ENCODE results near the gene TENT5A.
"Not testable (repeated sequence)": the region's sequence is repeated elsewhere in the genome, so short reads cannot be mapped to it uniquely, and the experiment has no call there.

TENT5A gene

DNA sequence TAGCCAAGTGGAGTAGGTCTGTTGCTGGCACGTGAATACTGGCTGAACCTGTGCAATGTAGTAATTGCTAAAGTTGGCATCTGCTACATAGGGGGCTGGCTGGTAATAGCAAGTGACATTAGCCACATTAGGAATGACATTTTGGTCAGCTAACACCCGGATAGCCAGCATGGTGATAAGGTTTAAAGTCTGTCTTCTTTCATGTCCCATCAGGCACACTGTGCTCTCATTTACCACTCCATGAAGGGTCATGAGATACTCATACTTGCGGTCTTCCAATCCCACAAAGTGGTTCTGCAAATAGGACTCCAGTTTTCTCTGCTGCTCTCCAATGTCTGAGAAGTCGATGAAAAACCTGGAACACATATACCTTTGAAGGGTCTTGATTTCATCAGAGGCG, 2.8 kb downstream of the TENT5A start:
- peak in 1 of 2 experiments; percentile 48 for DNase-seq

DNA sequence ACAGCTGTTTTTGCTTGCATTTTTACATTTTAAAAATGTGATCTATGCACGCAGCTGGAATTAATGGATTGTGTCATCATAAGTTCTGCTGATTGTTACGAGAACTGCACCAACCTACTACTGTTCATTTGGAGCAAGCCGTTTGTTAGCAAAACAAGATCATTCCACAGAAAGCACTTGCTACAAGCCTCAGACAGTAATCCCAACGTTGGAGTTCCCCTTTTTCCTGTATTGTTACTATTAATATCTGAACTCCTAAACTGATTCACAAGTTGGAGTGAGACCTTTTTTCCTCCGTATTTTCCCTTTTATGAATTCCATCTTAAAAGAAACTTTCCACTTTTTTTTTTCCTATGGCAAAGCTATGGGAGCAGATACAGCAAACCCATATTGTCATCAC, 3.5 kb downstream of the TENT5A start:
- no peak for DNase-seq

DNA sequence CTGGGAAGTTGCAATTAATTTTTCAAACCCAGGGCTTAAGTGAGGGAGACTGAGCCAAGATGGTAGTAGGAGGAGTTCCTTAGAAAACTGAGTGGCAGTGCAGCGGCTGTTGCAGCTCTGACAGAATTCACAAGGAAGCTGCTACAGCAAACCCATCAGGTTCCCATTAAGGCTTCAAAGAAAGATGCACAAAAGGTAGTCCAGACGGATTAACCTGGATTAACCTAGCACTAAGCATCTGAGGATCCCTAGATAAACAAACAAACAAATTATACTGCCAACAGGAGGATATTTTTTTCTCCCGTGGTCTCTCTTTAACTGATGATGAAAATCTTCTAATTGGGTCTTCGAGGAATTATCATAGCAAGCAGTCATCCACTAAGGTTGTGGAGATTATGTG, 5.2 kb downstream of the TENT5A start:
- DNase-seq, result no peak

DNA sequence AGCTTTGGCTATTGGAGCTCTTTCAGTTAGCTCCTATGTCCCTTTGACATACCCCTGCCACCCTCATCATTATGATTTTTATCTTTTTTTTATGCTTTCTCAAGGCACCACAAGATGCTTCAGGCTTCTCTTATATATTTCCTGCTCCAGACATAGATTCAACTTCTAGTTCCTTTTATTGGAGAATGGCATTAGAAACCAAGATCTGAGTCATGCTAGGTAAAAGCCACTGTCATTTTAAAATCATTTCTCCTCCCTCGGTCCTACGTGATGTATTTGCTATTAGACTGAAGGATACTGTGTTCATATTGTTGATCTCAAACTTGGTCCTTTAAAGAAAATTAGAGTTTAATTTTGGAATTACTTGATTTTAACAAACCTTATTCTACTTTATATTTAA, 8.3 kb downstream of the TENT5A start:
- no peak for DNase-seq

DNA sequence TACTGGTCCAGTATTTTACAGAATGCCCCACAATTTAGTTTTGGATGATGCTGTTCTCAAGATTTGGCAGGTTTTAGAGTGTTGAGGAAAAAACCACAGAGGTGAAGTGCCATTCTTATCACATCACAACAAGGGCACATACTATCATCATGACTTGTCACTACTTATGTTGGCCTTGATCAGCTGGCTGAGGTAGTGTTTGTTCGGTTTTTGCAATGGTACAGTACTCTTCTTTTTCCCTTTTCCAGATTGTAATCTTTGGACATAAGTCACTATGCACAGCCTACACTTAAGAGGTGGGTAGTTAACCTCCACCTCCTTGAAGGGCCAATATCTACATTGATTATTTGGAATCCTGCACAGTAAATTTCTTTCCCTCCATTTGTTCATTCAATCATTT, 8.8 kb downstream of the TENT5A start:
- DNase-seq, result no peak

DNA sequence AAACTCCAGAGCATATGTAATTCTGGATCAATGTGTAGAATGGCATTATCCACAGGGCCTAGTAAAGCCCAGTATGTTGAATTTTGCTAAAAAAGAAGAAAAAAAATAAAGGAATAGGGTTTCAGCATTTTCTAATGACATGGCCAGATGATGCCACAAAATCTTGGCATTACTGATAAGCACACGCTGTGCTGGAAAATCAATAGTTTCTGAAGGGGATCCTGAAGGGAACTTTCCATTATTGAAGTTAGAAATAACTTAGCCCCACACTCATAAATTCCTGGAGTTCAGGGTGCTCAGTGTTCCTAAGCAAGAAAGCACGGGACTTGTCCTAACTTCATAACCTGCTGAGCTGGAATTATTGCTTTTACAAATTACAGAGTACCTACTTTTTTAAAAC, 10.8 kb downstream of the TENT5A start:
- no peak for DNase-seq

DNA sequence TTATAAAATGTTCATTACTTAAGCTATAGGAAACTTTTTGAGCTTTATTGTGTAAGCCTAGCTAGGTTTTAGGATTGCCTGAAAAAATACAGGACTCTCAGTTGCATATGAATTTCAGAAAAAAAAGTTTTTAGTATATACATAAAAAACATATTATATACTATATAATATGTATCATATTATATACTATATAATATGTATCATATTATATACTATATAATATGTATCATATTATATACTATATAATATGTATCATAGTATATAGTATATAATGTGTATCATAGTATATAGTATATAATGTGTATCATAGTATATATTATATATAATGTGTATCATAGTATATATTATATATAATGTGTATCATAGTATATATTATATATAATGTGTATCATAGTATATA, 11.9 kb downstream of the TENT5A start:
- not testable (repeated sequence) for DNase-seq

DNA sequence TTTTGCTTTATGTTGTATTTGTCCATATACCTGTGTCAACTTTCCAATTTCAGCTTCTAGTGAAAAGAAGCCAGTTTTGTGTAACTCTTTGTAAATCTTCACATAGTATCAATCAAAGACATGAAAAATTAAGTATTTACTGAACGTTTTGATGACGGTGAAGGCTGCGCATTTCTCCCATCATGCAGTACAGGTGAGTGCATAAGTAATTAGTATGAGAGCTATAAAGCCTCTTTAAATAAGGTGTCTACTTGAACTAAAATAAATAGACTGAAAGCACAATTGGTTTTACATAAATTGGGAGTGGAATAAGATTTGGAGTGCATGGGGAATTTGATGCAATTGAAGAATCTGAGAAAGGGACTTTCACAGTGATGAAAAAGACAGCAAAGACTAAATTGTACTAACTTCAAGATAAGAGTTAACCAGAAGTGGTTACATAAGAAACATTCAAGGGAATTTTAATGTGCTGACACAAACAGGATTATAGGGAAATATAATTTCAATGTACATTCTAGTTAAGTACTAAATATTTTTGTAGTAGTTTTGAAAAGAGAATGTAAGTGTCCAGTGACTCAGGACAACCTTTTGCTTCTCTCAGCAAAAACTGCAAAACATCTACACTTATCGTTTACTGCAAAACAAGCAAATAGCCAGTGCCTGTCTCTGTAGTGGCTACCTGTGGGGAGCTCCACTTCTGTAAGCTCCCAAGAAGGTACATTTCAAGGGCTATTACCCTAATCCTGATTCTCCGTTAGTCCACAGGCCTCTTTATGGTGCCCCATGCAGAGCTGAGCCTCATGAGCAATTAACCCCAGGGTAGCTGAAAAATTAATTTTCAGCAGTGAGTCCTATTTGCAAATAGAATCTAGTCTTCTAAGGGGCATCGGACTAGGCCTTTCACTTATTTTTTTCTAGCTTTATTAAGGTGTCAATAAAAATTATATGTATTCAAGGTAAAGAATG, 13.0 kb downstream of the TENT5A start:
- DNase-seq, result no peak

DNA sequence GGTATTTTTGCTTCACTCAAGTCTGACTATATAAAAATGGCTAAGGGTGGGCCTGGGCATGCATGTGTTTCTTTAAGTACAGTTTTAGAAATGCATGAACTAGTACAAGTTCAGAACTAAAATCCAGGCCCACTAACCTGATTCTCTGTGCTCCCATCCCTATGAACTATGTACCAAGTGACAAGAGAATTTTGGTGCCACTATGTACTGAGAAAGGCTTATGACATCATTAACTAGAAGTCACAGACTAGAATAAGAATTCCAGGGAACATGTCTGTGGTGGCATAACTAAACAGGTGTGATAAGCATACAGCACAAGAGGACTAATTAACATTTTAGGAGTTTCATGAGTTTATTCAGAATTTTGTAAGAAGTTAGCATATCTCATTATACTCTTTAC, 16.1 kb downstream of the TENT5A start:
- no peak for DNase-seq

DNA sequence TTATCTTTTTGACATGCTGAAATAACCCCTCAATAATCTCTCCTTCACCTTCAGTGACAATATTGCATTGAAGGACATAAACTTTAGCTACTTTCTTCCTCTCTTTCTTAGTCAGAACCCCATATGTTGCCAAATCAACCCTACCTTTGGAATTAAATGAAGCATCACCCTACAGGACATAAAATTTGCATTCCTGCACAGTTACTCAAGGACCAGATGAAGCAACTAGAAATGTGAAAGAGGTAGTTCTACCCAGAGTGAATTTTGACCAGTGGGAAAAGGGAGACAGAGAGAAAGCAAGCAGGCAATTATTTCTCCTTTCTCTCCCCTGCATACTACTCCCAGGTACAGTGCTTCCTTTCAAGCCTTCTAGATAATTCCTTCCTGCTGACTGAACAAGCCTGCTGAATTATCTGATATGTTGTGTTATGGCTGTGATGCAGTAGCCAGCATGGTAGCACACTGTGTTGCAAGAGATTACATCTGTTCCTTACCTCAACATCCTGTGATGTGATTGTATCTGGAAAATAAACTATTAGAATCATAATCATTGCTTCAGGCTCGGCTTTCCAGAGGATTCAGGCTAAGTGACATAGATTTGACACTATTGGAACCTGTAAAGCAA, 16.6 kb downstream of the TENT5A start:
- no peak for DNase-seq

DNA sequence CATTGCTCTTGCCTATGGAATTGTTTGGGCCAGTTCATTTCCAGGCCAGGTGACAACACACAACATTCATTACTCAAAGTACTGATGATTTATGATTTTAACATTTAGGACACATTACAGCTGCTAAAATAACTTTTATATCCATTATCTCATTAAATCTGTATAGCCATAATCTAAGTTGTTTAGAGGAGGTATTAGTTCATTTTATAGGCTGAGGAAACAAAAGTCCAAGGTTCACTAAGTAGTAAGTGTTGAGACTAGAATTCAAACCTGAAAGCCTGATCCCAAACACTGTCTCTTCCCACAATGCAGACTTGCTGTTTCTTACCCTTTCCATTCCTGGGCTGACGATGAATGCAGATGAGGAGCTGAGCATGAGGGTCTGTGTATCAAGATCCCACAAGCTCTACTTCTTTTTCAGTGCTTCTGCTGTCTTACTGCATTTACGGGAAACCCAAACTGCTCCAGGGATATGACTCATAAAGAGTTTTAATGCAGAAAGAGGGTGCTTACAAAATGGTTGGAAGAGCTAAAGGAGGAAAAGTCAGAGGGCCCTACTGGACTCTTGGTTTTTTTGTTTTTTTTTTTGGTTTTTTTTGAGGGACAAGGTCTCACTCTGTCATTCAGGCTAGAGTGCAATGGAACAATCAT, 17.9 kb downstream of the TENT5A start:
- DNase-seq, result no peak

DNA sequence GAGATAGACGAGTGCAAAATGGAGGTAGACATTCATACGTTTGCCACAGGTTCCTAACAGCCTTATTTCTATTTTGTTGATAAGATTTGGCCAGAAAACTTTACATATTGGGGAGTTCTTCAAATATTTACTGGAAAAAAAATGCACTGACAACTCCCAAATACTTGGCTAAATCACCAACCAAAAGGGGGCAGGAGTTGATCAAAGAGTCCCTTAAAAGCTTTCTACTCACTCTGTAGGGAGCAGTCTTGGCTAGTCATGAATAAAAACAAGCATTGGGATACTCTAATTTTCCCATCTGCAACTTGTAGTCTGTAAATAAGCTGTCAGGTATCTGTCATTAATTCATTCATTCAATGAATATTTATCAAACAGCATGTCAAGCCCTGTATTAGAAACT, 18.4 kb downstream of the TENT5A start:
- no peak for DNase-seq

DNA sequence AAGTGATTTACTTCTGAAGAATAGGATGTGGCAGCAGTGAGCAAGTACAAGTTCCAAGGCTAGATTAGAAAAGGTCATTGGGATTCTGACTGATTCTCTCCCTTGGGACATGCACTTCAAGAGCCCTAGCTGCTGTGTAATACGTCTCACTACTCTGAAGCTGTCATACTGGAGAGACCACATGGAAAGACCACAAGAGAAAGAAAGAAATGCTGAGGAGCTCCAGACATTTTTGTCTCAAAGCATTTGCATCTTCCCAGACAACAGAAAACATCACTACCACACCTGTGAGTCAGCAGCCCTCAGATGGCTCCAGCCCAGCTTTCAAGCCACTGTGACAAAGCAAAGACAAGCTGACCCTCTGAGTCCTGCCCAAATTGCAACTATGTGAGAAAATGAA, 20.7 kb downstream of the TENT5A start:
- no peak for DNase-seq

DNA sequence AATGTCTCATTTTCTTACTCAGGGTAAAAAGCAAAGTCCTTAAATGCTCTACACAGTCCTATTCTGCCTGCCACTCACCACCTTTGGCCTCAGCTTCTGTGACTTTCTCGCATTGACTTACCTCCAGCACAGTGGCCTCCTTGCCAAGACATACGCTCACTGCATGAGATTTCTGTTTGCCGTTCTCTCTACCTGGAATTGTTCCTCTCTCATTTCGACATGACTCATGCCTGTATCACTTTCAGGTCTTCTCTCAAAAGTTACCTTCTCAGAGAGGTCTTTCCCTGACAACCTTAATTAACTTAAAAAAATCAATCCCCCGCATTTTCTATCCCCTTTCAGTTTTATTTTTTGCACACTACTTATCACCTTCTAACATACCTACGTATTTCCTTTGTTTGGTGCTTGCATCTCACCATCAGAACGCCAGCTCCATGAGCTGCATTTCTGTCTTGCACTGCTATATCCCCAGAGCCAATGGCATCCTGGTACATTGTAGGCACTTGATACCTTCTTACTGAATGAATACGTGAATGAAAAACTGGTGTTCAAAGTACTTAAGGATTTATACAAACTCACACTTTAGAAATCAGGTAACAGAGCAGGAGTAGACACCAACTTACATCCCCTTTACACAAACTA, 24.5 kb downstream of the TENT5A start:
- DNase-seq, result no peak

DNA sequence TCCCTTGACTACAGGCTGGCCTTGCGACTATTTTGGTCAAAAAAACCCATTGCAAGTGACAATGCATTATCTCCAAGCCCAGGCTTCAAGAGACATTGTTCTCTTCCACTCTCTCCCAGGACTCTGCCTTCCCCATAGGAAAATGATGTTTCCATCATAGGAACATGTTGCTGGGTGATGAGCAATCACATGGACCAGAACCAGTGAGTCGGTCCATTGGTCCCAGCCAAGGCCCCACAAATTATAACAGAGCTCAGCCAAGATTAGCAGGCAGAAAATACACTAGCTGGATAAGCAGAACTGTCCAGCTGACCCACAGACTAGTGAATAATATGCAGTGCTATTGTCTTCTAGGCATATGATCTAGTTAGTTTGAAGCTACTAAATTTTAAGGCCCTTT, 27.4 kb downstream of the TENT5A start:
- DNase-seq, result no peak

DNA sequence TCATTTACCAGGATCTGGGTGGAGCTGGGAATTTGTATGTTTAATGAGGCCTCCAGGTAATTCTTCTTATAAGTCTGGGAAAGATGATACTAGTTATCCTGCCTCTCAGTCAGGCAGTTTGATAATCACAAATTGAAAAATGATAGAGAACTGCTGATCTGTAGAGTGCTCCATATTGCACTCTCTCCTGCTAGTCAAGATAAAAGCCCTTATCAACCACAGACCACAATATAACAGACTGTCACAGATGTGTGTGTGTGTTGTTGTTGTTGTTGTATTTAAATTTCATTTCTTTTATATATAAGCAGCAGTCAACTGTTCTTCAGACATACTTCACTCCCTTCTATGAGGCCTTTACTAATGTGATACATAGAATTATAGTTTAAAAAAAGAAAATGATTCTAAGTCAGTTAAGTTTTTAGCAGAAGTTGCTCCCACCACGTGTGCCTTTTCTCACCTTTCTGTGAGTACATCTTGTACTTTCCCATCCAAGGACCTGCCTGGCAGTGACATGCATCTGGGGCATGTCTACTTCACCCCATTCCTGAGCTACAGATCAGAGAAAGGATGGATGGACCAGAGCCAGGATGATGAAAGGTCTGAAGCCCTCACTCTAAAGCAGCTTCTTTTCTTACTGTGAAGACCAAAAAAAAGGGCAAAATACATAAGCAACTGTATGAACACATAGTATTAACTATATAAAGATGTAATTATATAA, 29.8 kb downstream of the TENT5A start:
- DNase-seq, result no peak

DNA sequence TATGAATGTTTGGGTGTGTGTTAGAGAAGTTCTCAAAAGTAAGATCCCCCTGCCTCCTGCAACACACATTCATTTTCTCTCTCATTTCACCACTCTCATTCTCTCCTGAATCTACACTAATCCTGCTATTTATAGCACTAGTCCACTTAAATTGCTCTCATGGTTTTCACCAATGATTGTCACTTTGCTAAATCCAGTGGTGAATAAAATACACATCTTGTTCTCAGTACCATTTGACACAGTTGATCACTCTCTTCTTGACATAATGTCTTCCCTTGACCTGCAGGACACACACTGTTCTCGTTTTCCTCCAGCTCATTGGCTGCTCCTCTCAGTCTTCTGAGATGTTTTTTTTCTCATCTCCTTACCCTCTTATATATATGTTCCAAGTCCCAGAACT, 32.1 kb downstream of the TENT5A start:
- no peak for DNase-seq

DNA sequence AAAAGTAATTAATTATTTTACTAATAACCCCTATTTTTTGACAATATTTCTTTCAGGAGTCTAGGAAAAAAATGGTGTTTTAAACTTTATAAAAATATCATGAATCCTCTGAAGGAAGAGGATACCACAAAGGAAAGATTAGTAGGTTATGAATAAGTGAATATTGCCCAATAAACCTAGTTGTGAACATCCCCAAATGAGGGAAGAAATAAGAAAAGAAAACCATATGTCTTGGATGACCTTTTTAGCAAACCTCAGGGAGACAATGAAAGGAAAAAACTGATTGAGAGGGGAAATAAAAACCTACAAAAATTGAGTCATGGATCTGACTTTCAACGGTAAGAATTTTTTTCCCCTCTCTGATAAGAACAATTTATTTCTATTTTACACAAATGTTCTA, 34.4 kb downstream of the TENT5A start:
- no peak for DNase-seq

DNA sequence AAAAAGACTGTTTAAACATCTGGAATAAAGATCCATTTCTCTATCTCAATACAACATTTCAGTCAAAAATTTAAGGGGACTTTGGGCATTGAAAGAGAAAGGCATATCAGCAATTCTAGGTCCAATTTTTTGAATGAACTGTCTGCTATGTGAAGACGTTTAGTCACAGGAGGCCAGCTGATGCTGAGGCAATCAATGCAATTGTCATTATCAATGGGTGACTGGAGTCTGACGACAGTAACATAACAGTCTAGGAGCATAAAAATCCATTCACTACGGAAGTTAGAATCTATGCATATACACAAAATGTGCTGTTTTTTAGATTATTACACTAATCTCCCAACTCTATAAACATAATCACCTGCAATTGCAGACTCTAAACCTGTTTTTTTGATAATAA, 37.8 kb downstream of the TENT5A start:
- no peak for DNase-seq

DNA sequence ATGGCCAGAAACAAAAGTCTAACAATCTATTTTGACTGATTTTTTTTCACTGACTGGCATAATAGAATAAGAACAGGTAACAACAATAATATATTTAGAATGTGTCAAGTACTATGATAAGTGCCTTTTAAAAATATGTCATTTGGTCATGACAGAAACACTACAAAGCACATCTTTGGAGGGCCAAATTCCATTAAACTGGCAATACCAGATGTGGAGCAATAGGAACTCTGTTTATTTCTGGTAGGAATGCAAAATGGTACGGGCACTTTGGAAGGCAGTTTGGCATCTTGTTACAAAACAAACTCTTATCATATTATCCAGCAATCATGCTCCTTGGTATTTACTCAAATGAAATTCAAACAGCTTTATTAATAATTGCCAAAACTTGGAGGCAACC, 39.3 kb downstream of the TENT5A start:
- no peak for DNase-seq

DNA sequence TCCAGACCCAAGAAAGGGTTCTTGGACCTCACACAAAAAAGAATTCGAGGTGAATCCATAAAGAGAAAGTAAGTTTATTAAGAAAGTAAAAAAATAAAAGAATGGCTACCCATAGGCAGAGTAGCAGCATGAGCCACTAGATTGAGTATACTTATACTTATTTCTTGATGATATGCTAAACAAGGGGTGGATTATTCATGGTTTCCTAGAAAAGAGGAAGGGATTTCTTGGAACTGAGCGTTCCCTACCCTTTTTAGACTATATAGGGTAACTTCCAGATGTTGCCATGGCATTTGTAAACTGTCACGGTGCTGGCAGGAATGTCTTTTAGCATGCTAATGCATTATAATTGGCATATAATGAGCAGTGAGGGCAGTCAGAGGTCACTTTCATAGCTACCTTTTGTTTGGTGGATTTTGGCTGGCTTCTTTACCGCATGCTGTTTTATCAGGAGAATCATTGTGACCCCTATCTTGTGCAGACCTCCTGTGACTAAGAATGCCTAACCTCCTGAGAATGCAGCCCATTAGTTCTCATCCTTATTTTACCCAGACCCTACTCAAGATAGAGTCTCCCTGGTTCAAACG, 44.3 kb downstream of the TENT5A start:
- no peak for DNase-seq

DNA sequence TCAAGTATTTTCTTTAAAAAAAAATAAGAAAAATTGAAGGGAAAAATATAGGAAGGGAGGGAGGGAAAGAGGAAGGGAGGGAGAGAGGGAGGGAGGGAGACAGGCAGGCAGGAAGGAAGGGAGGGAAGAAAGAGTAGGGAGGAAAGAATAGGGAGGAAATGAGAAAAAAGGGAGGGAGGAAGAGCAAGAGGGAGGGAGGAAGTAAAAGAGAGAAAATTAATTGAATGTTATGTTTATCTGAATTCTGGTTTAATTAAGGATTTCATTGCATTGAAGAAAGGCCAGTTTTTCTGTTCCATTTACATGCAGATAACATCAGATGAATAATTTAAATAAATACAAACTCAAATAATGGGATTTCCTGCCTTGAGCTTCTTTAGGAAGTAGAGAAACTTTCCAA, 47.8 kb downstream of the TENT5A start:
- no peak for DNase-seq
